ENCODE data around the gene CYP2A6.
"Not testable (repeated sequence)": the region's sequence is repeated elsewhere in the genome, so short reads cannot be mapped to it uniquely, and the experiment has no call there.

Gene CYP2A6

GRCh38 chr19:40818480-40819399, 31.5 kb downstream of the CYP2A6 start:
- not testable (repeated sequence) for DNase-seq

GRCh38 chr19:40815223-40815622, 35.0 kb downstream of the CYP2A6 start:
- DNase-seq: no peak

- DNase-seq: no peak
These were observed 37.1 kb downstream of the CYP2A6 start for GRCh38 chr19:40813182-40813581.

- DNase-seq: not testable (repeated sequence)
These were observed 37.7 kb downstream of the CYP2A6 start for GRCh38 chr19:40812571-40812970.

GRCh38 chr19:40811478-40812341, 38.5 kb downstream of the CYP2A6 start:
- no peak for DNase-seq

- DNase-seq: peak in 1 of 2 experiments; percentile 58
These were observed 39.4 kb downstream of the CYP2A6 start for GRCh38 chr19:40810649-40811408.

GRCh38 chr19:40810160-40810559, 40.1 kb downstream of the CYP2A6 start:
- DNase-seq: no peak

GRCh38 chr19:40809358-40810086, 40.7 kb downstream of the CYP2A6 start:
- DNase-seq: no peak

- no peak for DNase-seq
These were observed 41.8 kb downstream of the CYP2A6 start for GRCh38 chr19:40808497-40808896.

- no peak for DNase-seq
These were observed 42.3 kb downstream of the CYP2A6 start for GRCh38 chr19:40808021-40808325.

- DNase-seq: no peak
These were observed 42.9 kb downstream of the CYP2A6 start for GRCh38 chr19:40807147-40808020.

GRCh38 chr19:40806423-40807146, 43.7 kb downstream of the CYP2A6 start:
- DNase-seq: peak; percentile 58 to 82

- no peak for DNase-seq
These were observed 44.9 kb downstream of the CYP2A6 start for GRCh38 chr19:40805258-40805868.

GRCh38 chr19:40804783-40805242, 45.4 kb downstream of the CYP2A6 start:
- DNase-seq: no peak

- DNase-seq: no peak
These were observed 46.1 kb downstream of the CYP2A6 start for GRCh38 chr19:40803857-40804782.

GRCh38 chr19:40803170-40803856, 46.9 kb downstream of the CYP2A6 start:
- DNase-seq: no peak

- DNase-seq: no peak
These were observed 47.7 kb downstream of the CYP2A6 start for GRCh38 chr19:40802300-40803169.
